Measurements from ENCODE around the gene ENKD1.

- TF ChIP-seq CEBPB (IDR thresholded peaks at IDR 0.05; ENCODE audit: low read depth, low read length) (no peak), MXI1 (IDR thresholded peaks at IDR 0.05; ENCODE audit: borderline replicate concordance, low read depth, low read length) (no peak), CTCF (conservative IDR thresholded peaks at IDR 0.05; ENCODE audit: low read depth, low read length) (no peak)
These were observed 3.9 kb downstream of the ENKD1 start for GRCh38 chr16:67662653-67663010.
